ENCODE measurements around the gene APH1B. TPM values are rescaled to one million over a fixed set of nuclear protein-coding genes. Genes with fewer than 3 reads are reported as not detected.

The APH1B gene
- total RNA-seq, 1 experiment from 2014 or later = 20.9 TPM

DNA sequence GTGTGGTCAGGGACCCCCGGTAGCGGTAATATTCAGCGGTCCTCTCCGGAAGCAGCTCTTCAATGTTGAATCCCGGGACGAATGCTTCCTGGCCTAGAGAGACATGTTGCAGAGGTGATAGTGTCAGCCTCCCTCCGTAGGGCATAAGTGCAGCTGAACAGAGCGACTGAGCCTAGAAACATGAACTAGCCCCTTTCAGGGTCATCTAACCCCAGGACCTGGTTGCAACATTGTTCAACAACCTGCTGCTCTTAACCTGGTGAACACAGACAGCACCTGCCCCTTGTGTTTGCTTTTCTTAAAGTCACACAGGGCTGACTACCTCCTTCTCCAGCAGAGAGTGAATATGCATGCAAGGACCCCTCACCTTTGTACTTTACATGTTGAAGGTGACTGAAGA is 62.9 kb downstream of the APH1B start:
- Histone ChIP-seq H3K4me1 (ENCODE audit: insufficient read depth, low read length) (peaks cover 16% of the 10 kb centered on the region), H3K23ac (ENCODE audit: insufficient read length, low read depth, low read length) (no peak overlapping the region), H3K23me2 (ENCODE audit: insufficient read length, low read depth, low read length, poor library complexity, severe bottlenecking) (peaks cover 6% of the 10 kb centered on the region), H3K79me1 (ENCODE audit: insufficient read depth, low read depth, low read length, poor library complexity, severe bottlenecking) (no peaks in the 10 kb centered on the region), H3K27ac (ENCODE audit: insufficient read length, low read depth, low read length) (no peak overlapping the region), H3K56ac (ENCODE audit: insufficient read length, low read depth, low read length) (no peak overlapping the region), H3K4ac (ENCODE audit: low read depth, low read length) (no peak overlapping the region), H3K4me2 (ENCODE audit: insufficient read depth, insufficient read length, low read length) (peak overlapping the region; percentile 34), H3T11ph (ENCODE audit: low read length) (no peak overlapping the region), H2AFZ (ENCODE audit: low read length) (no peak overlapping the region), H2BK15ac (ENCODE audit: low read depth, low read length) (no peak overlapping the region), H4K91ac (ENCODE audit: insufficient read length, low read depth, low read length) (no peak overlapping the region), H4K20me1 (ENCODE audit: control insufficient read depth, insufficient read depth, insufficient read length) (no peaks in the 10 kb centered on the region), H2BK20ac (ENCODE audit: low read depth, low read length, poor library complexity, severe bottlenecking) (no peak overlapping the region), H3K18ac (ENCODE audit: insufficient read length, low read depth, low read length) (no peak overlapping the region), H3K79me2 (ENCODE audit: insufficient read depth, low read length) (no peaks in the 10 kb centered on the region), H4K5ac (ENCODE audit: insufficient read length, low read depth, low read length) (no peak overlapping the region), H3K9ac (ENCODE audit: extremely low read depth, insufficient read length, low read length) (no peak overlapping the region), H2BK120ac (ENCODE audit: low read depth, low read length, poor library complexity, severe bottlenecking) (no peak overlapping the region), H3K27me3 (ENCODE audit: insufficient read depth, low read length) (no peaks in the 10 kb centered on the region), H3K14ac (ENCODE audit: insufficient read depth, low read length) (peak overlapping the region; percentile 25; the same call in 1 of the 2 replicates), H4K8ac (replicated peaks; ENCODE audit: insufficient read length, low read depth, low read length) (no peak overlapping the region), H2BK12ac (ENCODE audit: insufficient read length, low read depth, low read length) (no peak overlapping the region), H2AK5ac (ENCODE audit: insufficient read length, low read length) (no peak overlapping the region), H2BK5ac (ENCODE audit: insufficient read length, low read length) (no peak overlapping the region), H3K9me3 (ENCODE audit: control insufficient read depth, low read depth, low read length) (no peaks in the 10 kb centered on the region)
- no CpG with 5 or more reads among the region's 8 CpGs for WGBS (ENCODE audit: extremely low coverage, insufficient read length, low lambda C conversion rate)
- peak overlapping the region; percentile 48 to 72 for H3K4me3 Mint-ChIP-seq
- peaks cover 52 to 55% of the 10 kb centered on the region in 2 experiments for H3K4me1 Mint-ChIP-seq
- H3K27me3 Mint-ChIP-seq (ENCODE audit: low read depth) = peaks cover 8% of the 10 kb centered on the region
- TF ChIP-seq, protein P1, sequence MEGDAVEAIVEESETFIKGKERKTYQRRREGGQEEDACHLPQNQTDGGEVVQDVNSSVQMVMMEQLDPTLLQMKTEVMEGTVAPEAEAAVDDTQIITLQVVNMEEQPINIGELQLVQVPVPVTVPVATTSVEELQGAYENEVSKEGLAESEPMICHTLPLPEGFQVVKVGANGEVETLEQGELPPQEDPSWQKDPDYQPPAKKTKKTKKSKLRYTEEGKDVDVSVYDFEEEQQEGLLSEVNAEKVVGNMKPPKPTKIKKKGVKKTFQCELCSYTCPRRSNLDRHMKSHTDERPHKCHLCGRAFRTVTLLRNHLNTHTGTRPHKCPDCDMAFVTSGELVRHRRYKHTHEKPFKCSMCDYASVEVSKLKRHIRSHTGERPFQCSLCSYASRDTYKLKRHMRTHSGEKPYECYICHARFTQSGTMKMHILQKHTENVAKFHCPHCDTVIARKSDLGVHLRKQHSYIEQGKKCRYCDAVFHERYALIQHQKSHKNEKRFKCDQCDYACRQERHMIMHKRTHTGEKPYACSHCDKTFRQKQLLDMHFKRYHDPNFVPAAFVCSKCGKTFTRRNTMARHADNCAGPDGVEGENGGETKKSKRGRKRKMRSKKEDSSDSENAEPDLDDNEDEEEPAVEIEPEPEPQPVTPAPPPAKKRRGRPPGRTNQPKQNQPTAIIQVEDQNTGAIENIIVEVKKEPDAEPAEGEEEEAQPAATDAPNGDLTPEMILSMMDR (conservative IDR thresholded peaks at IDR 0.05) = no peak
- H3K27ac Mint-ChIP-seq = peak overlapping the region in 2 of 3 experiments; percentile 29 to 91; a peak in 3 of 7 replicates
- no peaks in the 10 kb centered on the region for H3K36me3 Mint-ChIP-seq (ENCODE audit: insufficient read depth in 1 of 3, low read depth in 3 of 3)
- no peak for DNase-seq
- H3K9me3 Mint-ChIP-seq = no peaks in the 10 kb centered on the region
